IMR-90 (cell line): ENCODE measurements around the gene TUBD1. TPM values are rescaled to one million over a fixed set of nuclear protein-coding genes. Genes with fewer than 3 reads are reported as not detected.

Experiments used
- ATAC-seq: fragments of 200-7000 bp; cut with Tn5 transposase; 2 replicates; pipeline ENCODE4 v1.9.1; 2020; ENCODE audit warnings: low read depth, mild to moderate bottlenecking, moderate library complexity
- BruUV-seq: library from RNA; stranded (reverse); fragments of 400-500 nt; replicated peaks from 2 replicates; lab custom pipeline; 2021; lab: Mats Ljungman, UMichigan
- CTCF ChIA-PET: fragments of 300-600 bp; formaldehyde crosslinking; extraction: SDS; loops from one replicate; lab custom pipeline; 2021; ENCODE audit warnings: antibody characterized with exemption; lab: Yijun Ruan, JAX
- POLR2A ChIA-PET: fragments of 300-600 bp; sonication (Branson Sonifier 250); formaldehyde crosslinking; loops from one replicate; lab custom pipeline; 2022; ENCODE audit warnings: antibody characterized with exemption; ENCODE audit not compliant: unreplicated experiment; lab: Charles Lee
- DNase-seq: peaks from one replicate; pipeline ENCODE4 v3.0.0; 2013
- H2AFZ ChIP-seq: replicated peaks from 2 replicates; pipeline ENCODE3; 2013; ENCODE audit warnings: low read length, mild to moderate bottlenecking; ENCODE audit not compliant: poor library complexity
- H2AK5ac ChIP-seq: 2 replicates; pipeline ENCODE4 v1.6.1; 2013; ENCODE audit warnings: low read depth, low read length, inconsistent platforms
- H2AK9ac ChIP-seq: replicated peaks from 2 replicates; pipeline ENCODE3; 2013; ENCODE audit warnings: mild to moderate bottlenecking, low read depth, low read length, moderate library complexity; ENCODE audit not compliant: poor library complexity
- H2BK120ac ChIP-seq: 2 replicates; pipeline ENCODE4 v1.6.1; 2013; ENCODE audit warnings: low read depth, low read length, inconsistent platforms
- H2BK15ac ChIP-seq: 3 replicates; pipeline ENCODE4 v1.6.1; 2013; ENCODE audit warnings: low read depth, low read length, inconsistent platforms
- H2BK20ac ChIP-seq: 2 replicates; pipeline ENCODE4 v1.6.1; 2013; ENCODE audit warnings: low read depth, mild to moderate bottlenecking, inconsistent platforms, low read length, moderate library complexity
- H2BK5ac ChIP-seq: 2 replicates; pipeline ENCODE4 v1.6.1; 2013; ENCODE audit warnings: mild to moderate bottlenecking, low read depth, low read length, inconsistent platforms; ENCODE audit not compliant: poor library complexity, severe bottlenecking
- H3K14ac ChIP-seq: replicated peaks from 2 replicates; pipeline ENCODE4 v1.6.1; 2013; ENCODE audit warnings: low read depth, low read length, inconsistent platforms
- H3K18ac ChIP-seq: 2 replicates; pipeline ENCODE4 v1.6.1; 2013; ENCODE audit warnings: low read depth, low read length, control low read depth
- H3K23ac ChIP-seq: 2 replicates; pipeline ENCODE4 v1.6.1; 2013; ENCODE audit warnings: low read depth, low read length, inconsistent platforms
- H3K27ac ChIP-seq: 2 replicates; pipeline ENCODE4 v1.5.1; 2013; ENCODE audit warnings: mild to moderate bottlenecking, control low read depth, low read length; ENCODE audit not compliant: insufficient read depth
- H3K27me3 ChIP-seq: 2 replicates; pipeline ENCODE4 v1.6.1; 2013; ENCODE audit warnings: low read length; ENCODE audit not compliant: control insufficient read depth, insufficient read depth
- H3K36me3 ChIP-seq: 2 replicates; pipeline ENCODE4 v1.6.1; 2013; ENCODE audit warnings: low read length, mixed read lengths; ENCODE audit not compliant: control insufficient read depth, insufficient read depth
- H3K4ac ChIP-seq: 2 replicates; pipeline ENCODE4 v1.6.1; 2013; ENCODE audit warnings: low read depth, low read length, inconsistent platforms
- H3K4me1 ChIP-seq: 2 replicates; pipeline ENCODE4 v1.6.1; 2013; ENCODE audit warnings: low read length, mixed read lengths; ENCODE audit not compliant: control insufficient read depth, insufficient read depth
- H3K4me2 ChIP-seq: 2 replicates; pipeline ENCODE4 v1.6.1; 2013; ENCODE audit warnings: low read depth, mild to moderate bottlenecking, control low read depth, low read length, moderate library complexity
- H3K4me3 ChIP-seq: 2 replicates; pipeline ENCODE4 v1.5.1; 2013; ENCODE audit warnings: low read depth, mild to moderate bottlenecking, control low read depth, low read length, moderate library complexity; ENCODE audit not compliant: insufficient read depth
- H3K56ac ChIP-seq: 2 replicates; pipeline ENCODE4 v1.6.1; 2013; ENCODE audit warnings: low read length, inconsistent platforms; ENCODE audit not compliant: insufficient read depth; ENCODE audit errors: extremely low read depth
- H3K79me1 ChIP-seq, 2 experiments: 2 replicates each; pipeline ENCODE4 v1.6.1; 2013; ENCODE audit warnings: low read length in 2 of 2, inconsistent platforms in 1 of 2, low read depth in 1 of 2
- H3K9ac ChIP-seq: 2 replicates; pipeline ENCODE4 v1.6.1; 2013; ENCODE audit warnings: low read depth, low read length, control low read depth
- H3K9me1 ChIP-seq: 2 replicates; pipeline ENCODE4 v1.6.1; 2013; ENCODE audit warnings: low read length, inconsistent platforms; ENCODE audit not compliant: insufficient read depth
- H3K9me3 ChIP-seq: 2 replicates; pipeline ENCODE4 v1.6.1; 2013; ENCODE audit warnings: low read length; ENCODE audit not compliant: control insufficient read depth, insufficient read depth
- H4K20me1 ChIP-seq: 2 replicates; pipeline ENCODE4 v1.6.1; 2013; ENCODE audit warnings: low read length, inconsistent platforms; ENCODE audit not compliant: insufficient read depth
- H4K5ac ChIP-seq: 2 replicates; pipeline ENCODE4 v1.6.1; 2013; ENCODE audit warnings: mild to moderate bottlenecking, low read depth, low read length, control low read depth
- H4K8ac ChIP-seq, 2 experiments: 2 replicates each; pipeline ENCODE4 v1.6.1; 2013; ENCODE audit warnings: low read depth in 2 of 2, low read length in 2 of 2, control low read depth in 1 of 2, inconsistent platforms in 1 of 2
- H4K91ac ChIP-seq: 2 replicates; pipeline ENCODE4 v1.6.1; 2013; ENCODE audit warnings: low read depth, low read length, inconsistent platforms; ENCODE audit not compliant: insufficient read depth
- MXI1 ChIP-seq: IDR thresholded peaks from 2 replicates; pipeline ENCODE4 v1.6.1; 2012; ENCODE audit warnings: low read depth, mild to moderate bottlenecking, low read length, moderate library complexity, borderline replicate concordance
- POLR2A ChIP-seq: IDR thresholded peaks from 2 replicates; pipeline ENCODE4 v1.6.1; 2012; ENCODE audit warnings: mild to moderate bottlenecking, low read depth, low read length
- RAD21 ChIP-seq: IDR thresholded peaks from 2 replicates; pipeline ENCODE4 v1.6.1; 2012; ENCODE audit warnings: low read length, improper control_type of control experiment
- WGBS, 2 experiments: methylation state at CpG; one replicate each; pipeline versions ENCODE4 v1.1.5 to v1.1.7; 2013; ENCODE audit warnings: missing lambda C conversion rate in 2 of 2; ENCODE audit not compliant: insufficient read length in 1 of 2; ENCODE audit errors: extremely low coverage in 2 of 2; 5-methylcytosine and 5-hydroxymethylcytosine counted together
- dilution Hi-C: fragments of 300-500 bp; cut with HindIII; formaldehyde crosslinking; loops from one replicate; pipeline ENCODE4 v1.14.3; 2018; ENCODE audit warnings: low sequenced_read_pairs; ENCODE audit not compliant: unreplicated experiment
- in situ Hi-C: fragments of 300-500 bp; cut with MboI; formaldehyde crosslinking; loops from 3 replicates; pipeline ENCODE4 v1.14.3; 2019; ENCODE audit warnings: low sequenced_read_pairs, inconsistent platforms, mixed read lengths
- intact Hi-C: fragments of 100-400 bp; cut with micrococcal nuclease; formaldehyde crosslinking; loops from 2 replicates; pipeline ENCODE4 v1.10.0; 2022
- polyA plus RNA-seq, 3 experiments: library from polyadenylated mRNA; depleted of rRNA; stranded (reverse); fragments of >200 nt; gene quantifications; 2 replicates each; pipeline ENCODE4 v1.2.3, GENCODE V29; 2012; ENCODE audit warnings: low replicate concordance in 1 of 3
- total RNA-seq: library from RNA; depleted of rRNA; stranded (reverse); fragments of >200 nt; gene quantifications from 2 replicates; pipeline ENCODE4 v1.2.3, GENCODE V29; 2012
- TF ChIP-seq, protein P1 (sequence below): conservative IDR thresholded peaks from 2 replicates; pipeline ENCODE4 v1.5.1; 2012; ENCODE audit warnings: mild to moderate bottlenecking, low read depth, low read length, improper control_type of control experiment

Gene TUBD1
- total and polyA plus RNA-seq, 2 of the 4 experiments (the other 2 are of a cell fraction), result 2.2 to 4.7 TPM

DNA sequence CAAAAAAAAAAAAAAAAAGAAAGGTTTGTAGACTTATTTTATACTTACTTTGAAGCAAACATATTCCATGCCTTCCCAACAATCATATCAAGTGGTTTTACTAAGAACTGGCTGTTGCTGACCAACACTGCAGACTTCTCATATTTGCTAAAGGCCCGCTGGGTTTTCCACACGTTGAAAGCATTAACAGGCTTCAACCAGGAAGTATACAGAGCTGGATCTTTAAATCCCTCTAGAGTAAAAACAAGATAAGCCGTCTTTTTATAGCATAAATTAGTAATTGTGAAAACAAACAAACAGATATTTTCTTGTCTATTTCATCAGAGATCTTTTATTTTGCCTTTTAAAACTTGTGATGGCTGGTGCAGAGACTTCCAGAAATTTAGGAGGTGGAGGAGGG is 29.1 kb downstream of the TUBD1 start:
- Histone ChIP-seq H3K56ac (no peak overlapping the region), H3K36me3 (peaks cover 3% of the 10 kb centered on the region), H3K14ac (no peak overlapping the region), H3K4me2 (no peak overlapping the region), H3K4ac (no peak overlapping the region), H3K27me3 (no peaks in the 10 kb centered on the region), H2AFZ (no peak overlapping the region), H3K9ac (no peak overlapping the region), H4K5ac (no peak overlapping the region), H3K79me1 (peaks cover 0 to 4% of the 10 kb centered on the region in 2 experiments; a peak in 1 of 4 replicates), H3K9me3 (no peaks in the 10 kb centered on the region), H4K20me1 (no peaks in the 10 kb centered on the region), H2BK5ac (no peak overlapping the region), H4K8ac (no peak overlapping the region), H4K91ac (no peak overlapping the region), H3K18ac (no peak overlapping the region), H3K27ac (no peak overlapping the region), H3K4me1 (peaks cover 2% of the 10 kb centered on the region; the same call in 1 of the 2 replicates), H2BK15ac (no peak overlapping the region), H2AK5ac (no peak overlapping the region), H3K9me1 (no peaks in the 10 kb centered on the region; the same call in 1 of the 2 replicates), H2AK9ac (no peak overlapping the region), H3K23ac (no peak overlapping the region), H2BK20ac (no peak overlapping the region), H3K4me3 (no peak overlapping the region), H2BK120ac (no peak overlapping the region)
- no CpG with 5 or more reads among the region's 3 CpGs for WGBS, 2 experiments
- no peak for ATAC-seq
- no peak for DNase-seq
- TF ChIP-seq, protein P1, sequence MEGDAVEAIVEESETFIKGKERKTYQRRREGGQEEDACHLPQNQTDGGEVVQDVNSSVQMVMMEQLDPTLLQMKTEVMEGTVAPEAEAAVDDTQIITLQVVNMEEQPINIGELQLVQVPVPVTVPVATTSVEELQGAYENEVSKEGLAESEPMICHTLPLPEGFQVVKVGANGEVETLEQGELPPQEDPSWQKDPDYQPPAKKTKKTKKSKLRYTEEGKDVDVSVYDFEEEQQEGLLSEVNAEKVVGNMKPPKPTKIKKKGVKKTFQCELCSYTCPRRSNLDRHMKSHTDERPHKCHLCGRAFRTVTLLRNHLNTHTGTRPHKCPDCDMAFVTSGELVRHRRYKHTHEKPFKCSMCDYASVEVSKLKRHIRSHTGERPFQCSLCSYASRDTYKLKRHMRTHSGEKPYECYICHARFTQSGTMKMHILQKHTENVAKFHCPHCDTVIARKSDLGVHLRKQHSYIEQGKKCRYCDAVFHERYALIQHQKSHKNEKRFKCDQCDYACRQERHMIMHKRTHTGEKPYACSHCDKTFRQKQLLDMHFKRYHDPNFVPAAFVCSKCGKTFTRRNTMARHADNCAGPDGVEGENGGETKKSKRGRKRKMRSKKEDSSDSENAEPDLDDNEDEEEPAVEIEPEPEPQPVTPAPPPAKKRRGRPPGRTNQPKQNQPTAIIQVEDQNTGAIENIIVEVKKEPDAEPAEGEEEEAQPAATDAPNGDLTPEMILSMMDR, result no peak
- no peak for TF ChIP-seq RAD21
- no peak for TF ChIP-seq MXI1
- TF ChIP-seq POLR2A, result no peak
- in situ Hi-C loops, result no loop called here
- CTCF ChIA-PET, result interaction anchor here (0.7 kb wide), 1 partner anchor 64 kb away, joined by 3 read pairs; no protein-coding TSS in a partner anchor
- dilution Hi-C loops, result no loop called here
- BruUV-seq, result no TSS peak
- intact Hi-C loops, result no loop called here
- POLR2A ChIA-PET, result no interaction called here
